DND-41 (cell line): Measurements from ENCODE around the gene LRRC4B.

ENCODE experiments used
- ATAC-seq: fragments of 200-7000 bp; cut with Tn5 transposase; 3 replicates; pipeline ENCODE4 v1.9.1; 2021; ENCODE audit warnings: low read depth; ENCODE audit not compliant: insufficient read depth
- DNase-seq: peaks from one replicate; pipeline ENCODE4 v3.0.0-alpha.2; 2020
- H2AFZ ChIP-seq: 2 replicates; pipeline ENCODE4 v1.6.0; 2012; ENCODE audit warnings: low read depth, low read length
- H3K27ac ChIP-seq: 2 replicates; pipeline ENCODE4 v1.5.1; 2012; ENCODE audit warnings: low read length, inconsistent platforms
- H3K27me3 ChIP-seq: fragments of 200-600 bp; sonication (generic); 2 replicates; pipeline ENCODE4 v1.6.0; 2012; ENCODE audit warnings: low read length, mild to moderate bottlenecking, inconsistent platforms; ENCODE audit not compliant: insufficient read depth, poor library complexity
- H3K36me3 ChIP-seq: 2 replicates; pipeline ENCODE4 v1.5.1; 2012; ENCODE audit warnings: low read length, inconsistent platforms; ENCODE audit not compliant: insufficient read depth
- H3K4me1 ChIP-seq: 2 replicates; pipeline ENCODE4 v1.5.1; 2012; ENCODE audit warnings: mild to moderate bottlenecking, low read length; ENCODE audit not compliant: insufficient read depth
- H3K4me2 ChIP-seq: 2 replicates; pipeline ENCODE4 v1.6.0; 2012; ENCODE audit warnings: mild to moderate bottlenecking, moderate library complexity, low read length, inconsistent platforms; ENCODE audit not compliant: insufficient read depth
- H3K4me3 ChIP-seq, 2 experiments: fragments of 200-600 bp in 1 of 2; shearing (Covaris generic) in 1 of 2; 2 replicates each; pipeline ENCODE4 v1.5.1; 2012 to 2016; ENCODE audit warnings: inconsistent platforms in 2 of 2, low read length in 2 of 2, mild to moderate bottlenecking in 2 of 2, low read depth in 1 of 2, moderate library complexity in 1 of 2
- H3K79me2 ChIP-seq: 2 replicates; pipeline ENCODE4 v1.6.0; 2012; ENCODE audit warnings: low read length, inconsistent platforms; ENCODE audit not compliant: insufficient read depth
- H3K9ac ChIP-seq: 2 replicates; pipeline ENCODE4 v1.6.0; 2012; ENCODE audit warnings: low read depth, mild to moderate bottlenecking, inconsistent platforms, low read length, moderate library complexity
- H3K9me3 ChIP-seq: 2 replicates; pipeline ENCODE4 v1.5.1; 2012; ENCODE audit warnings: low read length, moderate library complexity, mild to moderate bottlenecking, inconsistent platforms; ENCODE audit not compliant: insufficient read depth, severe bottlenecking
- H4K20me1 ChIP-seq: 2 replicates; pipeline ENCODE4 v1.6.0; 2012; ENCODE audit warnings: low read length; ENCODE audit not compliant: insufficient read depth
- CTCF ChIP-seq: IDR thresholded peaks from 2 replicates; pipeline ENCODE4 v1.5.1; 2012; ENCODE audit warnings: borderline replicate concordance, low read length, moderate library complexity, mild to moderate bottlenecking; ENCODE audit not compliant: poor library complexity, severe bottlenecking; ENCODE audit errors: extremely low read depth
- EZH2 ChIP-seq: IDR thresholded peaks from 3 replicates; pipeline ENCODE4 v1.6.1; 2012; ENCODE audit warnings: borderline replicate concordance, low read depth, mild to moderate bottlenecking, moderate library complexity, low read length, inconsistent platforms; ENCODE audit not compliant: severe bottlenecking

The LRRC4B gene

GRCh38 chr19:50511069-50511822 is 57.0 kb downstream of the LRRC4B start, which contains the start of gene JOSD2:
JOSD2 (minus strand) TSS chr19:50511191; CDS start chr19:50510431, 760 bp downstream.
- no peaks in the 10 kb centered on the region for H4K20me1 ChIP-seq
- H3K4me1 ChIP-seq: peaks cover 21% of the 10 kb centered on the region
- H3K27me3 ChIP-seq: no peaks in the 10 kb centered on the region
- ATAC-seq (peak; percentile 96), DNase-seq (peak; percentile 98)
- TF ChIP-seq EZH2 (no peak), CTCF (no peak)
- peak within 1 kb of the TSS; percentile 92 for H2AFZ ChIP-seq
- peak within 1 kb of the TSS; percentile 93 for H3K4me2 ChIP-seq
- H3K9me3 ChIP-seq: no peaks in the 10 kb centered on the region
- H3K9ac ChIP-seq: peak within 1 kb of the TSS; percentile 68
- no peaks in the 10 kb centered on the region for H3K36me3 ChIP-seq
- peaks cover 6% of the 10 kb centered on the region; the same call in 1 of the 2 replicates for H3K79me2 ChIP-seq
- peak within 1 kb of the TSS; percentile 81 for H3K27ac ChIP-seq
- peak within 1 kb of the TSS; percentile 61 to 90 for H3K4me3 ChIP-seq

DNA sequence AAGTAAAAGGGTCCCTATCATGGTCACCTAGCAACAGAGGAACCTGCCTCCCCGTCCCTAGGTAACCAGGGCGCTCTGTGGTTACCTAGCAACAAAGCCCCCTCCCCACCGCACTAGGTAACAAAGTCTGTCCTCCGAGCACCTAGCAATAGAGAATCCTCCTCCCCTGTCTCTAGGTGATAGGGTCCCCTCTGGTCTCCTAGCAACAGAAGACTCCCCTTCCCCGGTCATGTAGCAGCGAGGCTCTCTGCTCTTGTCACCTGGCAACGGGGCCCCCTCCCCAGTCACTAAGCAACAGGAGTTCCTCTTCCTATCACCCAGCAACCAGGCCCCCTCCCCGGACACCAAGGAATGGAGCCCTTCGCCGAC is 57.6 kb downstream of the LRRC4B start:
- Histone ChIP-seq H3K27me3 (no peaks in the 10 kb centered on the region), H3K4me2 (peak overlapping the region; percentile 93), H3K9me3 (no peaks in the 10 kb centered on the region), H3K4me1 (peaks cover 21% of the 10 kb centered on the region), H2AFZ (peak overlapping the region; percentile 92), H3K4me3 (peak overlapping the region; percentile 61 to 90), H4K20me1 (no peaks in the 10 kb centered on the region), H3K36me3 (no peaks in the 10 kb centered on the region), H3K79me2 (peaks cover 6% of the 10 kb centered on the region; the same call in 1 of the 2 replicates), H3K9ac (peak overlapping the region; percentile 68), H3K27ac (peak overlapping the region; percentile 81)
- TF ChIP-seq EZH2 (no peak), CTCF (no peak)
- no peak for DNase-seq
- no peak for ATAC-seq

DNA sequence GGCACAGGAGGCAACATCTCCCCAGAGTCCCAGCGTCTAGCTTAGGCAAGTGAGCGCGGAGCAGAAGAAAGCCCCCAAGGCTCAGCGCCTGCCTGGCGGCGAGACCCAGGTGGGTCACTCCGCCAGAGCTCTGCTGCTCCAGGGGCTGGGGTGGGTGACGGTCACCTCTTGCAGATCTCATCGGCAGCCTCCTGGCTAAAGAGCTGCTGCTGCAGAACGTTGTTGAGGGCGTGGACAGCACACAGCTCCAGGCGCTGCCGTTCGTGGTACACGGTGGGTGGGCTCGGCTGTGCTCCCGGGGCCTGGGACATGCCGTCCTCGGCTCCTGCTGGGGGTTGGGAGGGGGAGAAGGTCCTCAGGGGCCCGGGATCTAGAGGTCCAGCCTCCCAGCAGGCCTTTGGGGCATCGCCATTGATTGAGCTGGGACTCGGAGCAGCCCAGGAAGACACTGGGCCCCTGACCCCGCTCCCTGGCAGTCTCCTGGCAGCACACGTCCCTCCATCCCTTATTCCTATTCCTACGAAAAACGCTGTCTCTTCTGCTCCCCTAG is 58.0 kb downstream of the LRRC4B start:
- no peaks in the 10 kb centered on the region for H3K36me3 ChIP-seq
- no peaks in the 10 kb centered on the region for H4K20me1 ChIP-seq
- peak overlapping the region; percentile 68 for H3K9ac ChIP-seq
- H3K9me3 ChIP-seq: no peaks in the 10 kb centered on the region
- H3K4me2 ChIP-seq: peak overlapping the region; percentile 93
- ATAC-seq: no peak
- TF ChIP-seq CTCF (no peak), EZH2 (no peak)
- peak overlapping the region; percentile 81 for H3K27ac ChIP-seq
- H3K4me1 ChIP-seq: peaks cover 21% of the 10 kb centered on the region
- peaks cover 6% of the 10 kb centered on the region; the same call in 1 of the 2 replicates for H3K79me2 ChIP-seq
- peak overlapping the region; percentile 61 to 90; a peak in 3 of 4 replicates for H3K4me3 ChIP-seq
- no peaks in the 10 kb centered on the region for H3K27me3 ChIP-seq
- no peak overlapping the region; the same call in 1 of the 2 replicates for H2AFZ ChIP-seq
- DNase-seq: no peak
